Breast epithelium (tissue), 3 donors: ENCODE results near the gene KANSL1L.

Experiments
- CTCF ChIP-seq, 3 donors: fragments of 450-650 bp; IDR thresholded peaks; one replicate each; pipeline ENCODE4 v1.5.1; 2016 to 2017; ENCODE audit warnings: antibody characterized with exemption in 3 of 3, mild to moderate bottlenecking in 3 of 3, moderate library complexity in 3 of 3
- POLR2A ChIP-seq: fragments of 450-650 bp; IDR thresholded peaks from one replicate; pipeline ENCODE4 v1.6.1; 2016; ENCODE audit warnings: antibody characterized with exemption, mild to moderate bottlenecking, moderate library complexity

GRCh38 chr2:210072922-210073509 is 98.2 kb downstream of the KANSL1L start:
- peak in 1 of 3 donors; percentile 51 for TF ChIP-seq CTCF (IDR thresholded peaks at IDR 0.05)
- TF ChIP-seq POLR2A: no peak
